ENCODE data around the gene SMTNL2.

The SMTNL2 gene

DNA sequence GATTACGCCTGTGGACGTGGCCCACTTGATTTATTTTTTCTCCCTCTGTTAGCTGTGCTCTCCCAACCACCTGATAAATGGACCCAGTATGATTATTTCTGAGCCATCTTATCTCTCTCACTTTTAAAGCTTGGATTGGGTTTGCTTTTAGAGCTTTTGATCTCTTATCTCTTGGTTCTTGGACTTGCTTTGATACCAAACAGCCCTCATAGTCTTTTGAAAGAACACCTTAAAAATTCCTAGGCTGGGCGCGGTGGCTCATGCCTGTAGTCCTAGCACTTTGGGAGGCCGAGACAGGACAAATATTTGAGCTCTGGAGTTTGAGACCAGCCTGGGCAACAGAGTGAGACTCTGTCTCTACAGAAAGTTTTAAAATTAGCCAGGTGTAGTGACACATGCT, 25.8 kb downstream of the SMTNL2 start:
- Histone ChIP-seq H4K20me1 (ENCODE audit: insufficient read depth, low read length) (no peaks in the 10 kb centered on the region), H3K4me1 (ENCODE audit: insufficient read depth, low read length, severe bottlenecking) (no peaks in the 10 kb centered on the region), H3K27me3 (ENCODE audit: insufficient read depth, low read length) (peaks cover 11% of the 10 kb centered on the region; the same call in 1 of the 2 replicates), H3K9ac (ENCODE audit: low read length) (no peak overlapping the region), H3K36me3 (ENCODE audit: insufficient read depth, low read length) (no peaks in the 10 kb centered on the region), H3K79me2 (ENCODE audit: insufficient read depth, low read length) (no peaks in the 10 kb centered on the region), H3K4me2 (ENCODE audit: low read length) (no peak overlapping the region), H3K9me3 (ENCODE audit: low read length) (no peaks in the 10 kb centered on the region), H3K27ac (ENCODE audit: low read depth, low read length, poor library complexity, severe bottlenecking) (no peak overlapping the region), H3K4me3 (ENCODE audit: low read depth, low read length, poor library complexity, severe bottlenecking) (no peak overlapping the region), H3F3A (ENCODE audit: insufficient read depth, low read length) (no peaks in the 10 kb centered on the region), H3K9me2 (ENCODE audit: low read depth, low read length) (no peaks in the 10 kb centered on the region), H2AFZ (ENCODE audit: low read length) (no peak overlapping the region)
- TF ChIP-seq, protein P1, sequence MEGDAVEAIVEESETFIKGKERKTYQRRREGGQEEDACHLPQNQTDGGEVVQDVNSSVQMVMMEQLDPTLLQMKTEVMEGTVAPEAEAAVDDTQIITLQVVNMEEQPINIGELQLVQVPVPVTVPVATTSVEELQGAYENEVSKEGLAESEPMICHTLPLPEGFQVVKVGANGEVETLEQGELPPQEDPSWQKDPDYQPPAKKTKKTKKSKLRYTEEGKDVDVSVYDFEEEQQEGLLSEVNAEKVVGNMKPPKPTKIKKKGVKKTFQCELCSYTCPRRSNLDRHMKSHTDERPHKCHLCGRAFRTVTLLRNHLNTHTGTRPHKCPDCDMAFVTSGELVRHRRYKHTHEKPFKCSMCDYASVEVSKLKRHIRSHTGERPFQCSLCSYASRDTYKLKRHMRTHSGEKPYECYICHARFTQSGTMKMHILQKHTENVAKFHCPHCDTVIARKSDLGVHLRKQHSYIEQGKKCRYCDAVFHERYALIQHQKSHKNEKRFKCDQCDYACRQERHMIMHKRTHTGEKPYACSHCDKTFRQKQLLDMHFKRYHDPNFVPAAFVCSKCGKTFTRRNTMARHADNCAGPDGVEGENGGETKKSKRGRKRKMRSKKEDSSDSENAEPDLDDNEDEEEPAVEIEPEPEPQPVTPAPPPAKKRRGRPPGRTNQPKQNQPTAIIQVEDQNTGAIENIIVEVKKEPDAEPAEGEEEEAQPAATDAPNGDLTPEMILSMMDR (IDR thresholded peaks at IDR 0.05; ENCODE audit: low read length) = no peak
- TF ChIP-seq EZH2 (IDR thresholded peaks at IDR 0.05; ENCODE audit: borderline replicate concordance, low read length) = no peak

DNA sequence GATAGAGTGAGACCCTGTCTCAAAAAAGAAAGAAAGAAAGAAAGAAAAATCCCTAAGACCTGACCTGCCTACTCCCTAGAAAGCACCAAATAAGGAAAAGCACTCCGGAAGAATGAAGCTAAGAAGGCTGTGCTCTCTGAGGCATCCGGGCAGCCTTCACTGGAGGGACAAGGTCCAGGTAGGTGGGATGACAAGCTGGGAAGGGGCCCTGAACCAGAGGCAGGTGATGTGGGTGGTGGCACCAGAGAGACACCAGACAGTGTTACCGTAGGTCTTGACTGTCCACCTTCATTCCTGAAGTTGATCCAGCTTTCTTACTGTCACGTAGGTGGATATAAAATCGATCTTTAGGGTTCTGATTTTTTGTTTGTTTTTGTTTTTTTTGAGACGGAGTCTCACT, 26.3 kb downstream of the SMTNL2 start:
- H3K4me3 ChIP-seq (ENCODE audit: low read depth, low read length, poor library complexity, severe bottlenecking) = no peak overlapping the region
- TF ChIP-seq, protein P1 (IDR thresholded peaks at IDR 0.05; ENCODE audit: low read length) = no peak
- H3K4me2 ChIP-seq (ENCODE audit: low read length) = no peak overlapping the region
- H3K9me2 ChIP-seq (ENCODE audit: low read depth, low read length) = no peaks in the 10 kb centered on the region
- H3K27me3 ChIP-seq (ENCODE audit: insufficient read depth, low read length) = peaks cover 7% of the 10 kb centered on the region; the same call in 1 of the 2 replicates
- no peak overlapping the region for H3K27ac ChIP-seq (ENCODE audit: low read depth, low read length, poor library complexity, severe bottlenecking)
- no peaks in the 10 kb centered on the region for H4K20me1 ChIP-seq (ENCODE audit: insufficient read depth, low read length)
- H3K4me1 ChIP-seq (ENCODE audit: insufficient read depth, low read length, severe bottlenecking) = no peaks in the 10 kb centered on the region
- no peaks in the 10 kb centered on the region for H3F3A ChIP-seq (ENCODE audit: insufficient read depth, low read length)
- H3K9me3 ChIP-seq (ENCODE audit: low read length) = no peaks in the 10 kb centered on the region
- H3K9ac ChIP-seq (ENCODE audit: low read length) = no peak overlapping the region
- no peak overlapping the region for H2AFZ ChIP-seq (ENCODE audit: low read length)
- no peaks in the 10 kb centered on the region for H3K79me2 ChIP-seq (ENCODE audit: insufficient read depth, low read length)
- no peaks in the 10 kb centered on the region; the same call in 1 of the 2 replicates for H3K36me3 ChIP-seq (ENCODE audit: insufficient read depth, low read length)

DNA sequence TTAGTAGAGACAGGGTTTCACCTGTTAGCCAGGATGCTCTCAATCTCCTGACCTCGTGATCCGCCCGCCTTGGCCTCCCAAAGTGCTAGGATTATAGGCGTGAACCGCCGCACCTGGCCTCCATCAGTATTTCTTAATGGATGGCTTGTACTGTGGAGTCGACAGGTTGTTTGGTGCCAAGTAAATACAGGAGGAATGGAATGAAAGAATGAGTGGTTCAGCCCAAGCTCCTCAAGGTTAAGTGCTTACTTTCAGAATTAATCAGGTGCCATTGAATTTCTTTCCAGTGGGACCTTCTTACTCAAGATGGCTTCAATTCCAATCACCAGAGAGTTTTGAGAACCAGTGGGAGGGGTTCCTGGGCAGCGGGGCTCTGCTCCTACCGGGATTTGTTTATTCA, 32.1 kb downstream of the SMTNL2 start:
- H3K4me2 ChIP-seq (ENCODE audit: low read length) = no peak overlapping the region

More for the DNA sequence above, 32.1 kb downstream of the SMTNL2 start:
- no peaks in the 10 kb centered on the region; the same call in 1 of the 2 replicates for H3K36me3 ChIP-seq (ENCODE audit: insufficient read depth, low read length)
- H3K79me2 ChIP-seq (ENCODE audit: insufficient read depth, low read length) = no peaks in the 10 kb centered on the region
- no peaks in the 10 kb centered on the region for H3K4me1 ChIP-seq (ENCODE audit: insufficient read depth, low read length, severe bottlenecking)
- H3K9me2 ChIP-seq (ENCODE audit: low read depth, low read length) = no peaks in the 10 kb centered on the region
- H2AFZ ChIP-seq (ENCODE audit: low read length) = no peak overlapping the region
- no peak for TF ChIP-seq EZH2 (IDR thresholded peaks at IDR 0.05; ENCODE audit: borderline replicate concordance, low read length)
- TF ChIP-seq, protein P1 (IDR thresholded peaks at IDR 0.05; ENCODE audit: low read length) = no peak
- H3K9me3 ChIP-seq (ENCODE audit: low read length) = no peaks in the 10 kb centered on the region
- no peaks in the 10 kb centered on the region for H4K20me1 ChIP-seq (ENCODE audit: insufficient read depth, low read length)
- no peaks in the 10 kb centered on the region for H3F3A ChIP-seq (ENCODE audit: insufficient read depth, low read length)
- H3K27me3 ChIP-seq (ENCODE audit: insufficient read depth, low read length) = no peaks in the 10 kb centered on the region
- no peak overlapping the region for H3K27ac ChIP-seq (ENCODE audit: low read depth, low read length, poor library complexity, severe bottlenecking)
- no peak overlapping the region for H3K4me3 ChIP-seq (ENCODE audit: low read depth, low read length, poor library complexity, severe bottlenecking)
- no peak overlapping the region for H3K9ac ChIP-seq (ENCODE audit: low read length)

Data from OCI-LY1 (cell line).